HK-2 (cell line): ENCODE data around the gene TNFAIP8L1.

Experiments
- DNase-seq: peaks from one replicate; pipeline ENCODE4 v3.0.0-alpha.2; 2018; ENCODE audit not compliant: unreplicated experiment

TNFAIP8L1 gene

GRCh38 chr19:4702764-4703163 lies 63.4 kb downstream of the TNFAIP8L1 start:
- DNase-seq: no peak

- DNase-seq: no peak
Measured at GRCh38 chr19:4703671-4704316, 64.5 kb downstream of the TNFAIP8L1 start.

- DNase-seq: no peak
Measured at GRCh38 chr19:4704317-4704673, 65.0 kb downstream of the TNFAIP8L1 start.
